Activated naive CD4-positive, alpha-beta T cell treated with anti-CD3 and anti-CD28 coated beads for 36 hours (primary cell): Measurements from ENCODE around the gene KRT28. TPM values are rescaled to one million over a fixed set of nuclear protein-coding genes. Genes with fewer than 3 reads are reported as not detected.

ENCODE experiments used
- CTCF ChIA-PET: fragments of 350-600 bp; sonication (Branson Sonifier 250); formaldehyde crosslinking; loops from one replicate; lab custom pipeline; 2021; ENCODE audit warnings: antibody characterized with exemption; lab: Charles Lee
- DNase-seq: peaks from one replicate; pipeline ENCODE4 v3.0.0-alpha.2; 2020
- H3K27ac Mint-ChIP-seq: one replicate; pipeline ENCODE4 v1.8.0; 2021; ENCODE audit warnings: mild to moderate bottlenecking, mixed read lengths
- H3K27me3 Mint-ChIP-seq: one replicate; pipeline ENCODE4 v1.8.0; 2021; ENCODE audit warnings: low read depth, mixed read lengths
- H3K36me3 Mint-ChIP-seq: one replicate; pipeline ENCODE4 v1.8.0; 2021; ENCODE audit warnings: low read depth, mixed read lengths
- H3K4me1 Mint-ChIP-seq: one replicate; pipeline ENCODE4 v1.8.0; 2021; ENCODE audit warnings: low read depth, mixed read lengths
- H3K4me3 Mint-ChIP-seq: one replicate; pipeline ENCODE4 v1.8.0; 2021; ENCODE audit warnings: mild to moderate bottlenecking, moderate library complexity, mixed read lengths
- H3K9me3 Mint-ChIP-seq: one replicate; pipeline ENCODE4 v1.8.0; 2021; ENCODE audit warnings: mixed read lengths
- intact Hi-C: fragments of 100-400 bp; cut with micrococcal nuclease; formaldehyde crosslinking; loops from one replicate; pipeline ENCODE4 v1.15.1; 2023
- total RNA-seq, 2 experiments: library from RNA; stranded (reverse); gene quantifications; one replicate each; pipeline ENCODE4 v1.2.3, GENCODE V29; 2021

The KRT28 gene
- not detected for total RNA-seq

GRCh38 chr17:40799859-40800258 is at the start of gene KRT28:
Gene KRT28, minus strand, starts transcription at chr17:40799959. Its CDS starts 66 bp downstream, at chr17:40799893.
- Mint-ChIP-seq H3K9me3 (no peaks in the 10 kb centered on the region), H3K4me1 (no peaks in the 10 kb centered on the region), H3K27ac (no peak within 1 kb of the TSS), H3K36me3 (no peaks in the 10 kb centered on the region), H3K4me3 (no peak within 1 kb of the TSS), H3K27me3 (peaks cover 13% of the 10 kb centered on the region)
- CTCF ChIA-PET, result no interaction called here
- intact Hi-C loops, result loop anchor here (5.0 kb wide), 3 partner anchors 52 to 847 kb away; no protein-coding TSS in a partner anchor
- DNase-seq, result no peak

DNA sequence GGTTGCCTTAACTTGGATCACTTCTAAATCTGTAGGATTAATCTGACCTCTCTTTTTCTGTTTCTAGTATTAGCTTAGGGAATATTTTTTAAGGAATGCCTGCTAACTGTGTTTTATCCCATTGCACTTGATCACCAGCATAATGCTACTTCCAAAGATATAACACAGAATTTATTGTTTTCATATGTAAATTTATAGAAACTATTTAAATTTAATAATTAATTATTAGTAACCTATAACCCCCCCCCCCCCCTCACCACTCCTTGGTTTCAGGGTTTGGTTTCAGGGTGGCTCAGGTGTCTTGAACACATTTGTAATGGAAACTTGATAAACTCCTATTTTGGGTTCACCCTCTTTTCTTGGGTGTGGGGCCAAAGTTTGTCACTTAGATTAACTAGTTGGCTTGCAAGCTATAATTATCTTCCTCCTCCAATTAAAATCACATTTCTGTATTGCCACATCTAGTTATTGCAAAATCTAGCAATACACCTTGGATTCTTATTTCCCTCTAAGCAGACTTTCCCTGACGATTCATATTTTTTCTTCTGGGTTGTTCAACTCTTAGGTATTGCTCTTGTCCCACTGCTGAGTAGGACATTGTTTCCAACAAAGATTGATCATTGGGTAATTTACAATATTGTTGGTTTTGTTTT is 49.0 kb upstream of the KRT28 start:
- intact Hi-C loops, result no loop called here
- Mint-ChIP-seq H3K27ac (no peak overlapping the region), H3K4me3 (no peak overlapping the region), H3K9me3 (no peaks in the 10 kb centered on the region), H3K4me1 (no peaks in the 10 kb centered on the region), H3K36me3 (no peaks in the 10 kb centered on the region), H3K27me3 (peaks cover 15% of the 10 kb centered on the region)
- CTCF ChIA-PET, result no interaction called here
- DNase-seq, result no peak

DNA sequence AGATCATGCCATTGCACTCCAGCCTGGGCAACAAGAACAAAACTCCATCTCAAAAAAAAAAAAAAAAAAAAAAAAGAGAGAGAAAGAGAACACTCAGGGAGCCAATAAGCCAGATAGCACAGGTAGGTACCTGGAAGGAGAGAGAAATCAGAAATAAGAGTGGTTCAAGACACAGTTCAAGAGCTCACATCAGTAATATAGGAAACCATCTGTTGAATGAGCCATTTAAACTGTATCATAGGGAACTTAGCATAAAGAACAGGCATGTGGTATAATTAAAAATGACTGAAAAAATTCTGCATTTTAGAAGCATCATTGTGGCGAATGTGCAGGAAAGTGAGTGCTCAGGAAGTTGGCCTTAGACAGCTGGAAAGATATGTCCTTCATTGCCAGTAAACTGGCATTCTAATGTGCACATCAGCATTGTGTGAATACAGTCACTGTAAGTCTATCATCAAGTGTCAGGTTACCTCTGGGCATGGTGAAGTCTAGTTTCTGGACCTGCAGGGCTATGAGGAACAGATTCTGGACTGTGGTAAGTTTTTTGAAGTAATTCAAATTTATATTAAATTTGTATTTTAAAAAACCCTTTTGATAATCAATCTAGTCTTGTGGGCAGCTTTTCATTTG is 46.9 kb upstream of the KRT28 start:
- DNase-seq, result no peak
- CTCF ChIA-PET, result interaction anchor here (1.2 kb wide), 1 partner anchor 11 kb away, joined by 3 read pairs; no protein-coding TSS in a partner anchor
- Mint-ChIP-seq H3K27ac (no peak overlapping the region), H3K36me3 (no peaks in the 10 kb centered on the region), H3K4me1 (no peaks in the 10 kb centered on the region), H3K9me3 (no peaks in the 10 kb centered on the region), H3K27me3 (peaks cover 10% of the 10 kb centered on the region), H3K4me3 (no peak overlapping the region)
- intact Hi-C loops, result no loop called here

- Mint-ChIP-seq H3K4me1 (no peaks in the 10 kb centered on the region), H3K9me3 (no peaks in the 10 kb centered on the region), H3K27me3 (peaks cover 13% of the 10 kb centered on the region), H3K4me3 (no peak overlapping the region), H3K27ac (no peak overlapping the region), H3K36me3 (no peaks in the 10 kb centered on the region)
- DNase-seq, result no peak
- CTCF ChIA-PET, result no interaction called here
- intact Hi-C loops, result no loop called here
Measured at GRCh38 chr17:40844671-40845107, 44.9 kb upstream of the KRT28 start.

- no peak overlapping the region for H3K4me3 Mint-ChIP-seq
- peak; percentile 15 for DNase-seq
- intact Hi-C loops, result no loop called here
- H3K36me3 Mint-ChIP-seq, result no peaks in the 10 kb centered on the region
- no peaks in the 10 kb centered on the region for H3K9me3 Mint-ChIP-seq
- H3K4me1 Mint-ChIP-seq, result no peaks in the 10 kb centered on the region
- H3K27me3 Mint-ChIP-seq, result peaks cover 13% of the 10 kb centered on the region
- CTCF ChIA-PET, result interaction anchor here (0.9 kb wide), 1 partner anchor 706 kb away, joined by 3 read pairs; no protein-coding TSS in a partner anchor
- no peak overlapping the region for H3K27ac Mint-ChIP-seq
Measured at GRCh38 chr17:40843242-40843641, 43.5 kb upstream of the KRT28 start.

- no peaks in the 10 kb centered on the region for H3K4me1 Mint-ChIP-seq
- H3K9me3 Mint-ChIP-seq, result no peaks in the 10 kb centered on the region
- no peak overlapping the region for H3K4me3 Mint-ChIP-seq
- H3K27ac Mint-ChIP-seq, result no peak overlapping the region
- no peak for DNase-seq
- intact Hi-C loops, result no loop called here
- CTCF ChIA-PET, result no interaction called here
- no peaks in the 10 kb centered on the region for H3K36me3 Mint-ChIP-seq
- peaks cover 13% of the 10 kb centered on the region for H3K27me3 Mint-ChIP-seq
Measured at GRCh38 chr17:40841246-40841645, 41.5 kb upstream of the KRT28 start.

GRCh38 chr17:40839194-40839593 is 39.4 kb upstream of the KRT28 start:
- Mint-ChIP-seq H3K4me1 (no peaks in the 10 kb centered on the region), H3K9me3 (no peaks in the 10 kb centered on the region), H3K4me3 (no peak overlapping the region), H3K27me3 (peaks cover 3% of the 10 kb centered on the region), H3K27ac (no peak overlapping the region), H3K36me3 (peaks cover 3% of the 10 kb centered on the region)
- CTCF ChIA-PET, result interaction anchor here (1.5 kb wide), 1 partner anchor 16 kb away, joined by 4 read pairs; no protein-coding TSS in a partner anchor
- no peak for DNase-seq
- intact Hi-C loops, result no loop called here

GRCh38 chr17:40836020-40836419 is 36.3 kb upstream of the KRT28 start:
- CTCF ChIA-PET, result interaction anchor here (0.6 kb wide), 1 partner anchor 813 kb away, joined by 4 read pairs; no protein-coding TSS in a partner anchor
- no peaks in the 10 kb centered on the region for H3K4me1 Mint-ChIP-seq
- H3K4me3 Mint-ChIP-seq, result no peak overlapping the region
- no peaks in the 10 kb centered on the region for H3K9me3 Mint-ChIP-seq
- no peaks in the 10 kb centered on the region for H3K27me3 Mint-ChIP-seq
- H3K27ac Mint-ChIP-seq, result no peak overlapping the region
- H3K36me3 Mint-ChIP-seq, result peaks cover 3% of the 10 kb centered on the region
- intact Hi-C loops, result no loop called here
- no peak for DNase-seq

DNA sequence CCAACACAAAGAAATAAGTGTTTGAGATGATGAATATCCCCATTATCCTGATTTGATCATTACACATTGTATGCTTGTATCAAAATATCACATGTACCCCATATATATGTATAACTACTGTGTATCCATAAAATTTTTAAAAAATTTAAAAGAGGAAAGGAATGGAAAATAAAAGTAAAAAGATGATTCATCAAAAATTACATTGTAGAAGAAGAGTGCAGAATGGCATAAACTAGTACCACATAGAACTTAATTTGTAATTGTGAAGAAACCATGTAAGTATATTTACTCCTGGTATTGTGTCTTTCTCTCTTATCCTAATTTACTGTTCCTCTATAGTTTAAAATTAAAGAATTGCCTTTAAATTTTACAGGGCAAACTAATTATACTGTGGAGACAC is 34.1 kb upstream of the KRT28 start:
- intact Hi-C loops, result no loop called here
- Mint-ChIP-seq H3K4me3 (no peak overlapping the region), H3K27ac (no peak overlapping the region), H3K4me1 (no peaks in the 10 kb centered on the region), H3K9me3 (no peaks in the 10 kb centered on the region), H3K27me3 (no peaks in the 10 kb centered on the region), H3K36me3 (peaks cover 4% of the 10 kb centered on the region)
- CTCF ChIA-PET, result no interaction called here
- DNase-seq, result no peak

- no peaks in the 10 kb centered on the region for H3K9me3 Mint-ChIP-seq
- peaks cover 5% of the 10 kb centered on the region for H3K36me3 Mint-ChIP-seq
- H3K4me1 Mint-ChIP-seq, result peaks cover 3% of the 10 kb centered on the region
- H3K27ac Mint-ChIP-seq, result no peak overlapping the region
- CTCF ChIA-PET, result no interaction called here
- H3K4me3 Mint-ChIP-seq, result no peak overlapping the region
- intact Hi-C loops, result no loop called here
- no peaks in the 10 kb centered on the region for H3K27me3 Mint-ChIP-seq
- no peak for DNase-seq
Measured at GRCh38 chr17:40832840-40833239, 33.1 kb upstream of the KRT28 start.

DNA sequence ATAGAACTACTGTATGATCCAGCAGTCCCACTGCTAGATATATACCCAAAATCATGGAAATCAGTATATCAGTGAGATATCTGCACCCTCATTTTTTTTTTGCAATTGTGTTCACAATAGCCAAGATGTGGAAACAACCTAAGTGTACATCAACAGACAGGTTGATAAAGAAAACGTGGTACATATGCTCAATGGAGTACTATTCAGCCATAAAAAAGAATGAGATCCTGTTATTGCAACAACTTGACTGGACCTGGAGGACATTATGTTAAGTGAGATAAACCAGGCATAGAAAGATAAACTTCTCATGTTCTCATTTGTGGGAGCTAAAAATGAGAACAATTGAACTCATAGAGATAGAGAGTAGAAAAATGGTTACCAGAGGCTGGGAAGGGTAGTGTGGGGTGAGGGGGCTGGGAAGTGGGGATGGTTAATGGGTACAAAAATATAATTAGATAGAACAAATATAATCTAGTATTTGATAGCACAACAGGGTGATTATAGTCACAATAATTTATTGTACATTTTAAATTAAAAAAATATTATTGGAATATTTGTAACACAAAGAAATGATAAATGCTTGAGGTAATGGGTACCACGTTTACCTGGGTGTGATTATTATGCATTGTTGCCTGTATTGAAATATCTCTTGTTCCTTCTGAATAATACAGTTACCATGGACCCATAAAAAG is 30.5 kb upstream of the KRT28 start:
- intact Hi-C loops, result no loop called here
- Mint-ChIP-seq H3K4me1 (peaks cover 9% of the 10 kb centered on the region), H3K36me3 (peaks cover 6% of the 10 kb centered on the region), H3K9me3 (no peaks in the 10 kb centered on the region), H3K27ac (no peak overlapping the region), H3K27me3 (peaks cover 5% of the 10 kb centered on the region), H3K4me3 (no peak overlapping the region)
- DNase-seq, result no peak
- CTCF ChIA-PET, result no interaction called here

DNA sequence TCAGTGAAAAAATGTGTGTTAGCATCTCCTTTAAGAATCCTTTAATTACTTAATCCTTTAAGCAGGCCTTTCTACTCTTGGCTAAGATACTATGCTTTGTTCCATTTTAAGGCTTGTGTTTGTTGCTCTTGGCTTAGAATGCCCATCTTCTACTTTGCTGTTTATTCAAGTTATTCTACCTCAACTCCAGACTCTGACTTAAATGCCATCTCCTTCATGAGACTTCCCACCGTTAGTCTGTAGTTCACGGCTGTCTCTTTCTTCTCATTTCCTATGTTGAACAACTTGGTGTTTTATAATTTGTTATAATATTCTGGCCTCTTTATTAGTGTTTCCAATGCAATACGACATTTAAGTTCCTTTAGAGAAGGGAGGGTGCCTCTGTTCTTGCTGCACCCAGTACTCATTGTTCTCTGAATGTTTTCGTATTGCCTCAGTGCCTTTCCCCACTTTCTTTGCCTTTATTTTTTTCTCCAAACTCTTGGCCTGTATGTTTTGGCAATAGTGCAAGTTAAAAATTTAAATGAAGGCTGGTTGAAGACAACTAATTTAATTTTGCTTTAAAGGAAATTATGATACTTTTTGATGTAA is 28.8 kb upstream of the KRT28 start:
- peaks cover 4% of the 10 kb centered on the region for H3K36me3 Mint-ChIP-seq
- intact Hi-C loops, result no loop called here
- DNase-seq, result no peak
- H3K9me3 Mint-ChIP-seq, result no peaks in the 10 kb centered on the region
- CTCF ChIA-PET, result no interaction called here
- no peak overlapping the region for H3K4me3 Mint-ChIP-seq
- H3K27ac Mint-ChIP-seq, result no peak overlapping the region
- peaks cover 5% of the 10 kb centered on the region for H3K27me3 Mint-ChIP-seq
- H3K4me1 Mint-ChIP-seq, result peaks cover 9% of the 10 kb centered on the region
